Upper lobe of right lung (tissue), 1 donor: ENCODE data around the gene GNB3. TPM values are rescaled to one million over a fixed set of nuclear protein-coding genes. Genes with fewer than 3 reads are reported as not detected.
"Not testable (repeated sequence)": the region's sequence is repeated elsewhere in the genome, so short reads cannot be mapped to it uniquely, and the experiment has no call there.

Experiments
- ATAC-seq: fragments of 200-7000 bp; cut with Tn5 transposase; one replicate; pipeline ENCODE4 v1.9.1; 2020; ENCODE audit warnings: mild to moderate bottlenecking, moderate library complexity
- DNase-seq: peaks from one replicate; pipeline ENCODE4 v3.0.0-alpha.2; 2020
- H3K27ac ChIP-seq: fragments of 200-600 bp; one replicate; pipeline ENCODE4 v1.8.0; 2022
- H3K27me3 ChIP-seq: fragments of 200-600 bp; one replicate; pipeline ENCODE4 v1.8.0; 2022; ENCODE audit warnings: mild to moderate bottlenecking
- H3K36me3 ChIP-seq: fragments of 200-600 bp; one replicate; pipeline ENCODE4 v1.8.0; 2022
- H3K4me1 ChIP-seq: fragments of 200-600 bp; one replicate; pipeline ENCODE4 v1.8.0; 2022
- H3K4me3 ChIP-seq: fragments of 200-600 bp; one replicate; pipeline ENCODE4 v1.8.0; 2022; ENCODE audit warnings: mild to moderate bottlenecking
- H3K9me3 ChIP-seq: fragments of 200-600 bp; one replicate; pipeline ENCODE4 v1.8.0; 2022
- intact Hi-C: fragments of 100-400 bp; cut with DNase I; formaldehyde crosslinking; loops from one replicate; pipeline ENCODE4 v1.11.0; 2022
- total RNA-seq: library from RNA; stranded (reverse); fragmentation: NEBNext Ultra II Directional; extraction: Animal tissue kit (Norgen Biotek cat#: 25700); gene quantifications from one replicate; pipeline ENCODE4 v1.2.1, GENCODE V29; 2021
- TF ChIP-seq, protein P1 (sequence below): fragments of 200-600 bp; IDR thresholded peaks from one replicate; pipeline ENCODE4 v1.8.0; 2022; ENCODE audit warnings: antibody characterized with exemption
- donor health status: DM: no; HTN: yes; CAD: no; lungs with severe emphysema.

The GNB3 gene
- total RNA-seq, 1 donor from 2014 or later = 0.32 TPM

DNA sequence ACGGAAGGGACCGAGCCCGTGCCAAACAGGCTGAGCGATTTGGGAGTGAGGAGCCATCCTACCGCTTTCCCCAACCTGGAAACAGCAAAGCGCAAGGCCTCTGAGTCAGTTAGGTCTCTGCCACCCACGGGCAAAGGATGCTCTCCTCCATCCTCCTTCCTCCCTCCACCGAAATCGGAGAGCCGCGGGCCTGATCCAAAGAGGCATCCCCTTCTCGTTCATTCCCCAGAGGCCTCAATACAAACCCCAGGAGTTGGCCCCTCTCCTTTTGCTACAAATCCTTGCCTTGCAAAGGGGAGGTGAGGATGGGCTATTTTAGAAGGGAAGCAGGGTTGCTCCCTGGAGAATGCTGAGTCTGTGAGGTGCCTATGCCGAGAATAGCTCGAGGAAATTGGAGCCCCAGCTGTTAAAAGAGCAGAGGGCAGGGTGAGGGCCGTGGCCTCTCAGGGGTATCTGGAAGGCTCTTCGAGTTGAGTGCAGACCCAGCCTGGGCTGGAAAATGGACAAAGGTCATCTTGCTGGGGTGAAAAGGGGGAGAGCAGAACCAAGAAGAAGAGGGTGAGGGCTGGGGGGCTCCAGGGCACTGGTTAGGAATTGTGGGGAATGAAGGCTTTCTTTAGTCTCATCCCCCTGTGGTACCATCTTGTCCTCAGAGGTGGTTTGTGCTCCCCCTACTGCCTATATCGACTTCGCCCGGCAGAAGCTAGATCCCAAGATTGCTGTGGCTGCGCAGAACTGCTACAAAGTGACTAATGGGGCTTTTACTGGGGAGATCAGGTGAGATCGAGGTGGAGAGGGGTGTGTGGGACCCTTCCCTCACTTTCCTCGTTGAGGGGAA, 27.7 kb downstream of the GNB3 start:
- no peak for ATAC-seq
- H3K27ac ChIP-seq = peak overlapping the region; percentile 96
- no peaks in the 10 kb centered on the region for H3K27me3 ChIP-seq
- peaks cover 39% of the 10 kb centered on the region for H3K4me1 ChIP-seq
- TF ChIP-seq, protein P1, sequence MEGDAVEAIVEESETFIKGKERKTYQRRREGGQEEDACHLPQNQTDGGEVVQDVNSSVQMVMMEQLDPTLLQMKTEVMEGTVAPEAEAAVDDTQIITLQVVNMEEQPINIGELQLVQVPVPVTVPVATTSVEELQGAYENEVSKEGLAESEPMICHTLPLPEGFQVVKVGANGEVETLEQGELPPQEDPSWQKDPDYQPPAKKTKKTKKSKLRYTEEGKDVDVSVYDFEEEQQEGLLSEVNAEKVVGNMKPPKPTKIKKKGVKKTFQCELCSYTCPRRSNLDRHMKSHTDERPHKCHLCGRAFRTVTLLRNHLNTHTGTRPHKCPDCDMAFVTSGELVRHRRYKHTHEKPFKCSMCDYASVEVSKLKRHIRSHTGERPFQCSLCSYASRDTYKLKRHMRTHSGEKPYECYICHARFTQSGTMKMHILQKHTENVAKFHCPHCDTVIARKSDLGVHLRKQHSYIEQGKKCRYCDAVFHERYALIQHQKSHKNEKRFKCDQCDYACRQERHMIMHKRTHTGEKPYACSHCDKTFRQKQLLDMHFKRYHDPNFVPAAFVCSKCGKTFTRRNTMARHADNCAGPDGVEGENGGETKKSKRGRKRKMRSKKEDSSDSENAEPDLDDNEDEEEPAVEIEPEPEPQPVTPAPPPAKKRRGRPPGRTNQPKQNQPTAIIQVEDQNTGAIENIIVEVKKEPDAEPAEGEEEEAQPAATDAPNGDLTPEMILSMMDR = no peak
- peak overlapping the region; percentile 100 for H3K4me3 ChIP-seq
- no peaks in the 10 kb centered on the region for H3K9me3 ChIP-seq
- DNase-seq = no peak
- H3K36me3 ChIP-seq = peaks cover 43% of the 10 kb centered on the region
- intact Hi-C loops = no loop called here

DNA sequence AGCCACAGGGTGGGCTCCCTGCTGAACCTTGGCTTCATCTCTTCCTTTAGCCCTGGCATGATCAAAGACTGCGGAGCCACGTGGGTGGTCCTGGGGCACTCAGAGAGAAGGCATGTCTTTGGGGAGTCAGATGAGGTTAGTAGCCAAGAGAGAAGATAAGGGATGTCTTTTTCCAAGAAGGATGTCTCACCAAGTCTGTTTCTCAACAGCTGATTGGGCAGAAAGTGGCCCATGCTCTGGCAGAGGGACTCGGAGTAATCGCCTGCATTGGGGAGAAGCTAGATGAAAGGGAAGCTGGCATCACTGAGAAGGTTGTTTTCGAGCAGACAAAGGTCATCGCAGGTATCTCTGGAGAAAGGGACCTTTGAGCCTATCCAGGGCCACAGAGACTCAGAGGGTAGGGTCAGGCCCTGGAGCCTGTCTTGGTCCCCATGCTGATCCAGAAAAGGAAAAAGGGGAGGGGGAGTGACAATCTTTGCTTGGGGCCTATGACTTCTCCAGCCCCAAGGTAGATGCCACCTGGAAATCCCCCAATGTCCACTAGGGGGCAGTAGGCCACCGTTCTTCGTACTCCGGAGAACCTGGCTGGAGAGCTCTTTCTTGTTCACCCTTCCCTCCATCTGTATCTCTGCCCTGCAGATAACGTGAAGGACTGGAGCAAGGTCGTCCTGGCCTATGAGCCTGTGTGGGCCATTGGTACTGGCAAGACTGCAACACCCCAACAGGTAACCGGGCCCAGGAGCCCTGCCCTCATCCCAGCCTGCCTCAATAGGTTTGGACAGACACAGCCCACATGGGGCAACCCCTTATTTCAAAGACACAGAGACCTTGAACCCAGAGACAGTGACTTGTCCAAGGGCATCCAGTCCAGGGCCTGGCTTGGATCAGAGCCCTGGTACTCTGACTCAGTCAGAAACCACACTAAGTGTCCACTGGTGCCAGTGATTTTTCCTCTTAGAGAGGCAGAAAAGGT, 28.6 kb downstream of the GNB3 start:
- Histone ChIP-seq H3K36me3 (peaks cover 34% of the 10 kb centered on the region), H3K4me3 (peak overlapping the region; percentile 100), H3K4me1 (peaks cover 39% of the 10 kb centered on the region), H3K9me3 (no peaks in the 10 kb centered on the region), H3K27me3 (no peaks in the 10 kb centered on the region), H3K27ac (no peak overlapping the region)
- intact Hi-C loops = loop anchor here (10.0 kb wide), 1 partner anchor 65 kb away; no protein-coding TSS in a partner anchor
- ATAC-seq (peak; percentile 21), DNase-seq (peak; percentile 83)
- TF ChIP-seq, protein P1 = peak; percentile 90

DNA sequence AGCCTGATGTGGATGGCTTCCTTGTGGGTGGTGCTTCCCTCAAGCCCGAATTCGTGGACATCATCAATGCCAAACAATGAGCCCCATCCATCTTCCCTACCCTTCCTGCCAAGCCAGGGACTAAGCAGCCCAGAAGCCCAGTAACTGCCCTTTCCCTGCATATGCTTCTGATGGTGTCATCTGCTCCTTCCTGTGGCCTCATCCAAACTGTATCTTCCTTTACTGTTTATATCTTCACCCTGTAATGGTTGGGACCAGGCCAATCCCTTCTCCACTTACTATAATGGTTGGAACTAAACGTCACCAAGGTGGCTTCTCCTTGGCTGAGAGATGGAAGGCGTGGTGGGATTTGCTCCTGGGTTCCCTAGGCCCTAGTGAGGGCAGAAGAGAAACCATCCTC, 29.6 kb downstream of the GNB3 start:
- H3K9me3 ChIP-seq, H3K27ac ChIP-seq, H3K4me3 ChIP-seq, DNase-seq, H3K27me3 ChIP-seq, ATAC-seq: not testable (repeated sequence)
- Histone ChIP-seq H3K36me3 (peaks cover 27% of the 10 kb centered on the region), H3K4me1 (peaks cover 39% of the 10 kb centered on the region)
- intact Hi-C loops = loop anchor here (10.0 kb wide), 1 partner anchor 64 kb away; no protein-coding TSS in a partner anchor

DNA sequence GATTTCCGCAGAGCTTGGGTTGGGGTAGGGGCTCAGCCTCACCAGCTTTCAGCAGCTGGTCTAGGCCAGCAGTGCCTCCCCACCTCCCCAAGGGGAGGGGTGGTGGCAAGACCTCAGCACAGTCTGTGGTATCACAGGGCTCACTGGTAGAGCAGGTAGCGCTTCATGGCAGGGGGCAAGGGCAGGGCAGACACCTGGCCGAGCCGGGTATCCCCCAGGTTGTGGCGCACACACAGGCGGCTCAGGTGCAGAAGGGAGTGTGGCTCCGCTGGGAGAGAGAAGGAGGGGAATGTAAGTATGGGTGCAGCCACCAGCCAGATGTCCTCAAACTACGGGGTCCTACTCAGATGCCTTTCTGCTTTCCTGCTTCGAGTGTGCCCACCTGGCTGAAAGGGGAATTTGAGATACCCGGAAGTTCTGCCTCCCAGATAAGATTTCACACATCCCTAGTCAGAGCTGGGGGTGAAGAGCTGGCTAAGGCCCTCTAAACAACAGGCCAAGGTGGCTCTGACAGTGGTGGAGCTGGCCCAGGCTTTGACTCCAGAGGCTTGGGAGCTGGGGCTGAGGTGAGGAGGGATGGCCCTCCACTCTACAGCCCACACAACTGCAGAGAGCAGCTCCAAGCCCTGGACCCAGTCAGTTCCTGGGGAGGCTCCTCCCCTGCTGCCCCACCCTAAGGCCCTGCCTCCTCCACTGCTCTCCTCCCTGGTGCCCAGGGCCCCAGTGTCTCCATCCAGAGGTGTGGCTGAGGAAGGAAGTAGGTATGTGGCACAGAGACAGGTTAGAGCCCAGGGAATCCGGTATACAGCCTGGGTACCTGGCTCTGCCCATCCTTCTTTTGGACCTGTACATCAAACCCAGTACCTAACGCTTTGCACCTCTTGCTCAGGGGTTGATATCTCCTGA, 30.6 kb downstream of the GNB3 start:
- intact Hi-C loops = loop anchor here (10.0 kb wide), 1 partner anchor 63 kb away; no protein-coding TSS in a partner anchor

More for the DNA sequence above, 30.6 kb downstream of the GNB3 start:
- DNase-seq (peak; percentile 84), ATAC-seq (peak; percentile 20)
- Histone ChIP-seq H3K4me3 (peak overlapping the region; percentile 96), H3K27ac (no peak overlapping the region), H3K36me3 (peaks cover 33% of the 10 kb centered on the region), H3K4me1 (peaks cover 39% of the 10 kb centered on the region), H3K27me3 (no peaks in the 10 kb centered on the region), H3K9me3 (no peaks in the 10 kb centered on the region)
- TF ChIP-seq, protein P1 = no peak
